Activated gamma-delta T cell (primary cell): ENCODE results near the gene CMTM4.

Experiments used
- DNase-seq: peaks from one replicate; lab custom pipeline; 2025; lab: John Stamatoyannopoulos, UW
- total RNA-seq, 2 donors: gene quantifications; one replicate each; lab custom pipeline; 2026; lab: John Stamatoyannopoulos, UW

Gene CMTM4
- 7.8 to 8.2 reads per million in 2 donors for total RNA-seq

DNA sequence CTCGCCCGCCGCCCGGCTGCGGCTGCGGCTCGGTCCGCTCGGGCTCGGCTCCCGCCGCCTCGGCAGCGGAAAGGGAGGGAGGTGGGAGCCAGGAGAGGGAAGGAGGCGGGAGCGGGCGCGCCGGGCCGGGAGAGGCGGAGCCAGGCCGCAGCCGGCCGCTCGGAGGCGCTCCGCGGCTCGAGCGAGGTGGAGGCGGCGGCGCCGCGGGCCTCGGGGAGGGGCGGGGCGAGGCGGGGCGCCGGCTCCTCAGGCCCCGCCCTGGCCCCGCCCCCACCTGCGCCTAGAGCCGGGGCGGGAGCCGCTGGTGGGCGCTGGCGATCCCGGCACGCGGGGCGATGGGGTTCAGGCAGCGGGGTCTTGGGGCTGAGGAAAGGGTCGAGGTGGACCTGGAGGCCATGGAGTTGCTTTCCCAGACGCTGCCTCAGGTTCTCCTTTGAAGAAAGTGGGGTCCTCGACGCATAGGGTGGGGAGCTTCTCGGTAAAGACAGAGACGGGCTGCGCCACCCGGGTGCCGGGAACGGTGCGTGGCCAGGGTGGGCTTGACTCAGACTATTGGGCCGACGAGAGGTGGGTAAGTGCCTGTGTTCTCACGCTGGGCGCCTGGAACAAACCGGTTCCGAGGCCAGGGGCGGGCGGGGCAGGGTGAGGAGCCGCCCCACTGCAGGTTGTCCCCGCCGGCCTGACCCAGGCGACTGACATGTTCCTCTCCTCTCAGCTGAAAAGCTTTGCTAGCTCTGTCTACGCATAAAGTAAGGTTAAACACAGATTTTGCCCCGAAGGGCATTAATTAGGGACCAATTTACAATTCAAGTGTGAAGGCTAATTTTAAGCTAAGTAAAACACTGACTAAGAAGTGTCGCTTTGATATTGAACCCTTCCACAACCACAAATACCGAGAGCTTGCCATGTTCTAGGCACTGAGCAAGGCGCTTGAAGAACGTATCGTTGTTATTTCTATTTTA lies at the start of gene CMTM4:
Gene CMTM4 (minus strand): TSS at position 75 of the 962 bp plus-strand sequence. CDS start 218 bp downstream, outside the sequence.
- DNase-seq = peak; percentile 70

DNA sequence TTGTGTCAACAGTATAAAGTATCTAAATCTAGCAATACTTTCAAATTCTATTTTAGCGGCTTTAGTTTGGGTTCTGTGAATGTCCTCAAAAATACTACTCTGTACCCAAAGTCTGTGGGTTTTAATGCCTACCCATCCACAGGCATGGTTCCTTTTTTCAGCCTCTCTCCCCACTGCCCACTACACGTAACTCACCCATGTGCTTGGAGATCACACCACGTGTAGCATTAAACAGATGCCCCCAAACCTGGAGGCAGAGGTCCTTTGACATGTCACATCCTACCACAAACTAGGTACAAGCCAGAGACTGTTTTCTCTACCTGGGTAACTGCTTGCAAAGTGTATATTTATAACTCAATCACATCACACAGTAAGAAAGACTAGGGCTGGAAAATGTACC lies 49.5 kb upstream of the CMTM4 start:
- no peak for DNase-seq

DNA sequence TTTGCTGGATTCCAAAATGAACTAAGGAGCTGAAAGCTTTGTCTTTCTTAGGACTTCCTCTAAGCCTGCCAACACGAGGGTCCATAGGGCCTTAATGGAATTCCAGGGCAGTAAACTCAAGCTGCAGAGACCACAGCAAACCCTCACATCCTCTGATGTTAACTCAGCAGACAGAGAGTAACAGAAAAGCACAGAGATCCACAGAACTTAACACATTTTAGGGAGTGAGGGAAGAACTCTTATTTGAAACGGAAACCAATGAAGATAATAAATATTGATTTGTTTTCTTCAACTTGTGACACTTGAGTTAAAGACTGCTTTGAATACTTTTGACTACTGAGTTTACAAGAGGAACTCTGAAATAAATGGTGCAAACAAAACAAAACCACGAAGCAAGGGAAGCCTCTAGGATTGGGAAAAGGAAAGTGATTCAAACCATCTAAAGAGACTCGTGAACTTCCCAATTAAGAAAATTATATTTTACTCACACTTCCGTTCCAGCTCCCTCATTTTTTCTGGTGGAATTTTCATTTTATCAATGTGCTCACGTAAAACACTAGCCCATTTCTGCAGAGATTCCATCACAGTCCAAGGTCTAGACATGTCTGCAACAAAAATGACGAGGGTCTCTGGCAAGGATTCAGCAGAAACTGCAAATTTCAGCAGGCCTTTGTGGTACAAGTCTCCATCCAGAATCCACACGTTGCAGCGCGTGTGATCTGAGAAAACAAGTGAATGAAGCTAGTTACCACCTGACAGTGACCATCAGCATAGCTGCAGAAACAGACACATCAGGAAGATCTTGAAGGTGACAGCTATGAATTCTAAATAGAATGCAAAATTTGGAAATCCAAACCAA lies 45.6 kb upstream of the CMTM4 start:
- DNase-seq = no peak

DNA sequence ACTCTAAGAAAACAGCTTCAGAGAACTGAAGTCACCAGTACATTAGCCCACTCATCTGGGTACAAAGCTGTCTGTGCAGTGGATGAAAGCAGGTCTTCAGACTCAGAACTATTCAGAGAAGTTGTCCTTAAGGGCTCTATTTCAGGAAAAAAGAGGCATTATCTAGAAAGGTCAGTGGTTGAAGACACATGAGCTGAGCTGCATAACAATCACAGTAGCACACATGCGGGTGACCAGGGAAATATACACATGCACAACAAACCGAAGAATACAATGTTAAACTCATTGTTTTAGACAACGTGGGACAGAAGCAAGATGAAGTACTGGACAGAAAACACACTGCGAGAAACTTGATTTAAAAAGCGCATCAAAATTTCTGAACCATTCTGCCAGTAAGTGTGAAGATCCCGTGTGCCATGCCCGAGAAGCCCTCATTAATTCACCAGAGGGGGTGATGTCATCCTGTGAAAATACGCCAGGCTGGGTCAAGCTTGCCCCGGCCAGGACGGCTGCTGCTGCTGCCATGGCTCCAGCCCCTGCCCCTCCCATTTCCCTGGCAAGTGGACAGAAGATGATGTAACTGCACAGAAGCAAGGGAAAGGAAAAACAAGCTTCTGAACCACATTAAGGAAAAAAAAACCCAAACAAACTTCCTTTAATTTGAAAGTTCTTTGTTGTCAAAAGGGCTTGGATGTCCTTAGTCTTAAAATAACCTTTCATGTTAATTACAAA lies 44.8 kb upstream of the CMTM4 start:
- no peak for DNase-seq

DNA sequence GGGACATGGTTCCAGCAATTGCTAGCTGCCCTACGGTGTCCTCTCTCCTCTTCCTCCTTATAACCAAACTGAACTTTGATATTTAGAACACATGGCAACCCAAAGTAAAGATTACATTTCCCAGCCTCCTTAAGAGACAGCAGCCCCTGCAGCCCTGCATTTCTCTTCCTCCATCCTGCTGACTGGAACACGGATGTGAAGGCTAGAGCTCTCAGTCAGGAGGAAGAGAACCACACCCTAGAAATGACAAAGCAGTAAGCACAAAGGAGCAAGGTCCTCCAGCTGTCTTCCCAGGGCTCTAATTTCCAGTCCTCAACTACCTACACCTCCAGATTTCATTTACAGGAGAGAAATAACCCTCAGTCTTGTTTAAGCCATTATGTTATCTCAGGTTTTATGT lies 44.0 kb upstream of the CMTM4 start:
- no peak for DNase-seq

DNA sequence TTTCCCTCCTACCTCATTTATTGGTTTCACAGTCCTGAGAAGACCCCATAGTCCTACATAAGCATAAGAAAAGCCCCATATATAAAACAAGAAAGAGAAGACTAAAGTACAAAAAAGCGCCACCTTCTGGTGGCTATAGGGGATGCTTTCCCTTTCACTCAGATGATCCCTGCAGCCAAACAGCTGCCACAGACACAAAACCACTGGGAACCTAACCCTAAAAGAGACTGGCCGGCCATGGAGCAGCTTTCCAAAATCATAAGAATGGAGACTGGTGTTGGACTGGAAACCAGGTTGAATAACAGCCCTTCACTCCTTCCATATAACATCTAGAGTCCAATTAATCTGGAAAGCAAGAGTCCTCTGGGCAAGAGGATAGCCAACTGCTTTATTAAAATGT lies 43.5 kb upstream of the CMTM4 start:
- no peak for DNase-seq

GRCh38 chr16:66735891-66736290 lies 39.3 kb upstream of the CMTM4 start:
- no peak for DNase-seq

GRCh38 chr16:66731101-66731500 lies 34.6 kb upstream of the CMTM4 start:
- no peak for DNase-seq

GRCh38 chr16:66728804-66729203 lies 32.3 kb upstream of the CMTM4 start:
- no peak for DNase-seq

DNA sequence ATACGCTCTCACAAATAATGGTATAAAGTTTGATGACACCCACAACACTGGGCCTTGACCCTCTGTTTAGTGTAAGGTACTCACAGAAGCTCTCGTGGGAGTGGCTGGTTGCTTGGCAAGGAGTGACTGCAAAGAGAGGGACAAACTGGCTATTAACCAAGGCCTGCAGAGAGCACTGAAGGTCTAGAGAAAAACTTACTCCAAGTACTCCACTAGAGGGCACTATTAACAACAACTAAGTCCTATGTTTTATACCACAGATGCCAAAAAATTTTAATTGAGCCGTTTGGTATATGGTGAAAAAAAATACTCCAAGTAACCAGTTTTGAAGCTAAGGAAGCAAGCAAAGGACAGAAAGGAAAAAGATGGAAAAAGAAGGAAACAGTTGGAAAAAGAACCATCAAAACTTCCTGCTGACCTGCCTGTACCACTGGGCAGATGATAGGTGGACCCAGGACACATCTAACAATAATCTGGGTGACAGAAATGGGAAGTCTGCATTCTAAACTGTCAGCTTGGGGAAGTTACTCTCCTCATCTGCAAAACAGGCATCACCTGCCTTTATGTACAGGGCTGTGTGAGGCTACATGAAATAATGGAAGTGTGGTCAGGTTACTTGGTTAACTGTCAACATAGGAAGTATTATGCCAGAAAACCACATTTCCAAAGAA lies 31.7 kb upstream of the CMTM4 start:
- no peak for DNase-seq

GRCh38 chr16:66720766-66721165 lies 24.2 kb upstream of the CMTM4 start:
- no peak for DNase-seq

GRCh38 chr16:66719246-66719645 lies 22.7 kb upstream of the CMTM4 start:
- no peak for DNase-seq

GRCh38 chr16:66717776-66718175 lies 21.2 kb upstream of the CMTM4 start:
- no peak for DNase-seq

DNA sequence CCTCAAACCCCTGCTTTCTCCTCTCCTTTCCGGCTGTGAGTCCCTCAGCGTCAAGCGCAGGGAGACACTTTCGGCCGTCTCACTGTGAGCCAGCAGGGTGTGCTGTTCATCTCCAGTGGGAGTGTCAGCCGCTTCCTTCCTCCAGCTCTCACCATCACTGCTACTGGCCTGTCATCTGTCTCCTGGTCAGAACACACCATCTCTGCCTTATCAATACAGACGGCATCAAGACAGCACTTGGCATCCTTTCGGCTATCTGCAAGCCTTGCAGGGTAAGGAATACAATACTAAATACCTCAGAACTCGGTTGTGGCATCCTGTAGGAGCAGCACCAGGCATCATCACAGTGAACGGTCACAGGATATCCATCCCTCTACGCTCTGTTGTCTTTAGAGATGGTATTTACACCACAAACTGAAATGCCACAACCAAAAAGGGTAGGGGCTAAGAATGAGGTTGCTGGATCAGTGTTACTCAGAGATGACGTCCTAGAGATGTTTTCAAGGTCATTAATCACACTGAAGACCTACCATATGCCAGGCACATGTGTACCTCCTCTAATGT lies 20.7 kb upstream of the CMTM4 start:
- DNase-seq = no peak

DNA sequence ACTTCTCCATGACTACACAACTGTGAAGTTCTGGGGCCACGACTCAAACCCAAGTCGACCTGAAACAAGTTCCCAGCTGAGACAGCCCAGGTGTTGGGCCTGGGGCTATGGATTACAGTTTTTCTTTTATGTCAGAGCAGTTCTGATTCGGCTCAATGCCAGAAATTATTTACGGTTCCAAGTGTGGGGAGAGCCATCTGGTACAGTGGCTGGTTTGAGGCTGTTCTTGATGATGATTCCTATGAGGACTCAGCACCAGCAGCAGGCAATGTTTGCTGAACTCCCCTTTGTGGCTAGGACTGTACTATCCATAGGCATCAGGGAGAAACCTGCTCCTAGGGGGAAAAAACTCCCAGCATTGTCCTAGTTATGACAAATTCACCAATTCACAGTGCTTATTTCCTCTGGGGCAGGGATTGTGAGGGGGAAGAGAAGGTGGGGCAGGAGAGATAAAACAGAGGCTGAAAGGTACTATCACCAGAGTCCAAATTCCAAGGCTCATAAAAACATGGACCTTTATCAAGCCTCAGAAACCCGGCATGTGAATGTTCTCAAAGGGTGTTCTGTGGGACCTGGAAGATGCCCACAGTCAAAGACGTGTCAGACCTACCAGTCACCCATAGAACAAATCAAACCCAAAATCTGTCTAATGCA lies 18.2 kb upstream of the CMTM4 start:
- no peak for DNase-seq

DNA sequence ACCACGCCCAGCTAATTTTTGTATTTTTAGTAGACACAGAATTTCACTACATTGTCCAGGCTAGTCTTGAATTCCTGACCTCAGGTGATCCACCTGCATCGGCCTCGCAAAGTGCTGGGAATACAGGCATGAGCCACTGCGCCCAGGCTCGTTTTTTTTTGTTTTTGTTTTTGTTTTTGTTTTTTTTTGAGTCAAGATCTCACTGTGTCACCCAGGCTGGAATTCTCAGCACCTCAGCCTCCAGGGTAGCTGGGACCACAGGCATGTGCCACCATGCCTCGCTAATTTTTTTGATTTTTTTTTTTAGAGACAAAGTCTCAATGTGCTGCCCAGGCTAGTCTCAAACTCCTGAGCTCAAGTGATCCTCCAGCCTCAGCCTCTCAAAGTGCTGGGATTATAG lies 17.5 kb upstream of the CMTM4 start:
- no peak for DNase-seq

DNA sequence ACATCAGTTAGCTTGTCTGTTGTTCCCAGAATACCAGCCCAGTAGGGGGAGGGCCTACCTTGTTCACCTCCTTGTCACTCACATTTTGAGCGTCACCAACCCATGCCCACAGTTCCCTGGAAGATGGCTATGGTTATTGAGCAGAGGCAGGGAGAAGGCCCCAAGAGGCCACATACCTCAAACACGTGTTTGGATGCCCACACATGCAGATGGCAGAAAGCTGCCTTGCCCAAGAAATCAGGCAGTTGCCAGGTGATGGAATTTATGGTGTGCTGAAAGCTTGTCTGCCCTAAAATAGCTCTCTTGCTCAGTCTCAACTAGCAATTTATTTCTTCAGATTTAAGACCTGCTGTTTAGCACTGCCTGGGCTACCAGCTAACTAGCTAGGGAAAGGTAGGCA lies 16.5 kb upstream of the CMTM4 start:
- DNase-seq = no peak

- DNase-seq = no peak
These were observed 16.0 kb upstream of the CMTM4 start for GRCh38 chr16:66712512-66712911.

- no peak for DNase-seq
These were observed 15.0 kb upstream of the CMTM4 start for GRCh38 chr16:66711581-66711980.

GRCh38 chr16:66706506-66706880 lies 9.9 kb upstream of the CMTM4 start:
- DNase-seq = no peak
